ENCODE results near the gene INHBC.

The INHBC gene

DNA sequence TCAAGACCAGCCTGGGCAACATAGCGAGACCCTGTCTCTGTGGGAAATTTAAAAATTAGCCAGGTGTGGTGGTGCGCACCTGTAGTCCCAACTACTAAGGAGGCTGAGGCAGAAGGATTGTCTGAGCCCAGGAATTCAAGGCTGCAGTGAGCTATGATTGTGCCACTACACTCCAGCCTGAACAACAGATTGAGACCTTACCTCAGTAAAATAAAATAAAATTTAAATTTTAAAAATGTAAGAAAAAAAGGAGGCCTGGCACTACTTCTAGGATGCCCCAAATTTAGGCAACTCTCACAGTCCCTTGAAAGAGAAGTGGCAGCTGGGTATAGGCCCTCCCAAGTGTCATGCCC is 19.6 kb downstream of the INHBC start:
- H3K36me3 ChIP-seq (ENCODE audit: control insufficient read depth in 2 of 2, insufficient read depth in 1 of 2, low read length in 2 of 2): no peaks in the 10 kb centered on the region
- peaks cover 7% of the 10 kb centered on the region; the same call in 1 of the 2 replicates for H3K4me1 ChIP-seq (ENCODE audit: control insufficient read depth, insufficient read depth, low read length)
- TF ChIP-seq, protein P1, sequence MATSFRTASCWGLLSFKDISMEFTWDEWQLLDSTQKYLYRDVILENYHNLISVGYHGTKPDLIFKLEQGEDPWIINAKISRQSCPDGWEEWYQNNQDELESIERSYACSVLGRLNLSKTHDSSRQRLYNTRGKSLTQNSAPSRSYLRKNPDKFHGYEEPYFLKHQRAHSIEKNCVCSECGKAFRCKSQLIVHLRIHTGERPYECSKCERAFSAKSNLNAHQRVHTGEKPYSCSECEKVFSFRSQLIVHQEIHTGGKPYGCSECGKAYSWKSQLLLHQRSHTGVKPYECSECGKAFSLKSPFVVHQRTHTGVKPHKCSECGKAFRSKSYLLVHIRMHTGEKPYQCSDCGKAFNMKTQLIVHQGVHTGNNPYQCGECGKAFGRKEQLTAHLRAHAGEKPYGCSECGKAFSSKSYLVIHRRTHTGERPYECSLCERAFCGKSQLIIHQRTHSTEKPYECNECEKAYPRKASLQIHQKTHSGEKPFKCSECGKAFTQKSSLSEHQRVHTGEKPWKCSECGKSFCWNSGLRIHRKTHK (tag by site-specific recombination; IDR thresholded peaks at IDR 0.05): no peak
- TF ChIP-seq, protein P2, sequence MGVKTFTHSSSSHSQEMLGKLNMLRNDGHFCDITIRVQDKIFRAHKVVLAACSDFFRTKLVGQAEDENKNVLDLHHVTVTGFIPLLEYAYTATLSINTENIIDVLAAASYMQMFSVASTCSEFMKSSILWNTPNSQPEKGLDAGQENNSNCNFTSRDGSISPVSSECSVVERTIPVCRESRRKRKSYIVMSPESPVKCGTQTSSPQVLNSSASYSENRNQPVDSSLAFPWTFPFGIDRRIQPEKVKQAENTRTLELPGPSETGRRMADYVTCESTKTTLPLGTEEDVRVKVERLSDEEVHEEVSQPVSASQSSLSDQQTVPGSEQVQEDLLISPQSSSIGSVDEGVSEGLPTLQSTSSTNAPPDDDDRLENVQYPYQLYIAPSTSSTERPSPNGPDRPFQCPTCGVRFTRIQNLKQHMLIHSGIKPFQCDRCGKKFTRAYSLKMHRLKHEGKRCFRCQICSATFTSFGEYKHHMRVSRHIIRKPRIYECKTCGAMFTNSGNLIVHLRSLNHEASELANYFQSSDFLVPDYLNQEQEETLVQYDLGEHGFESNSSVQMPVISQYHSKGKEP (tag by site-specific recombination; IDR thresholded peaks at IDR 0.05): no peak
- TF ChIP-seq ZBTB21 (tag by site-specific recombination; IDR thresholded peaks at IDR 0.05) (no peak), ZNF202 (tag by site-specific recombination; IDR thresholded peaks at IDR 0.05; ENCODE audit: borderline replicate concordance) (no peak), ZBTB7A (tag by site-specific recombination; IDR thresholded peaks at IDR 0.05; ENCODE audit: low read depth) (no peak), ZNF350 (tag by site-specific recombination; IDR thresholded peaks at IDR 0.05) (no peak), ZNF544 (tag by site-specific recombination; IDR thresholded peaks at IDR 0.05) (no peak), HOXD13 (CRISPR knock-in tag; IDR thresholded peaks at IDR 0.05; ENCODE audit: borderline replicate concordance) (no peak), KLF8 (tag by site-specific recombination; IDR thresholded peaks at IDR 0.05) (no peak)
- TF ChIP-seq, protein P3, sequence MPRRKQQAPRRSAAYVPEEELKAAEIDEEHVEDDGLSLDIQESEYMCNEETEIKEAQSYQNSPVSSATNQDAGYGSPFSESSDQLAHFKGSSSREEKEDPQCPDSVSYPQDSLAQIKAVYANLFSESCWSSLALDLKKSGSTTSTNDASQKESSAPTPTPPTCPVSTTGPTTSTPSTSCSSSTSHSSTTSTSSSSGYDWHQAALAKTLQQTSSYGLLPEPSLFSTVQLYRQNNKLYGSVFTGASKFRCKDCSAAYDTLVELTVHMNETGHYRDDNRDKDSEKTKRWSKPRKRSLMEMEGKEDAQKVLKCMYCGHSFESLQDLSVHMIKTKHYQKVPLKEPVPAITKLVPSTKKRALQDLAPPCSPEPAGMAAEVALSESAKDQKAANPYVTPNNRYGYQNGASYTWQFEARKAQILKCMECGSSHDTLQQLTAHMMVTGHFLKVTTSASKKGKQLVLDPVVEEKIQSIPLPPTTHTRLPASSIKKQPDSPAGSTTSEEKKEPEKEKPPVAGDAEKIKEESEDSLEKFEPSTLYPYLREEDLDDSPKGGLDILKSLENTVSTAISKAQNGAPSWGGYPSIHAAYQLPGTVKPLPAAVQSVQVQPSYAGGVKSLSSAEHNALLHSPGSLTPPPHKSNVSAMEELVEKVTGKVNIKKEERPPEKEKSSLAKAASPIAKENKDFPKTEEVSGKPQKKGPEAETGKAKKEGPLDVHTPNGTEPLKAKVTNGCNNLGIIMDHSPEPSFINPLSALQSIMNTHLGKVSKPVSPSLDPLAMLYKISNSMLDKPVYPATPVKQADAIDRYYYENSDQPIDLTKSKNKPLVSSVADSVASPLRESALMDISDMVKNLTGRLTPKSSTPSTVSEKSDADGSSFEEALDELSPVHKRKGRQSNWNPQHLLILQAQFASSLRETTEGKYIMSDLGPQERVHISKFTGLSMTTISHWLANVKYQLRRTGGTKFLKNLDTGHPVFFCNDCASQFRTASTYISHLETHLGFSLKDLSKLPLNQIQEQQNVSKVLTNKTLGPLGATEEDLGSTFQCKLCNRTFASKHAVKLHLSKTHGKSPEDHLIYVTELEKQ (tag by site-specific recombination; IDR thresholded peaks at IDR 0.05; ENCODE audit: borderline replicate concordance): no peak
- H3K4me3 ChIP-seq (ENCODE audit: low read depth, low read length): no peak overlapping the region
- ChIA-PET CTCF (interaction anchor here (1.0 to 9.7 kb wide), 16 partner anchors 8 to 240 kb away, joined by 3 to 219 read pairs (median 19); partner anchors contain the start of genes INHBC, NXPH4 and STAC3), POLR2A (interaction anchor here (1.2 kb wide), 1 partner anchor 12 kb away, joined by 4 read pairs; no protein-coding TSS in a partner anchor)
- no peaks in the 10 kb centered on the region for H3K9me3 ChIP-seq (ENCODE audit: control insufficient read depth, insufficient read depth, low read depth, low read length)
- no peak overlapping the region; the same call in 1 of the 2 replicates for H3K27ac ChIP-seq (ENCODE audit: extremely low read depth, low read depth, low read length)

DNA sequence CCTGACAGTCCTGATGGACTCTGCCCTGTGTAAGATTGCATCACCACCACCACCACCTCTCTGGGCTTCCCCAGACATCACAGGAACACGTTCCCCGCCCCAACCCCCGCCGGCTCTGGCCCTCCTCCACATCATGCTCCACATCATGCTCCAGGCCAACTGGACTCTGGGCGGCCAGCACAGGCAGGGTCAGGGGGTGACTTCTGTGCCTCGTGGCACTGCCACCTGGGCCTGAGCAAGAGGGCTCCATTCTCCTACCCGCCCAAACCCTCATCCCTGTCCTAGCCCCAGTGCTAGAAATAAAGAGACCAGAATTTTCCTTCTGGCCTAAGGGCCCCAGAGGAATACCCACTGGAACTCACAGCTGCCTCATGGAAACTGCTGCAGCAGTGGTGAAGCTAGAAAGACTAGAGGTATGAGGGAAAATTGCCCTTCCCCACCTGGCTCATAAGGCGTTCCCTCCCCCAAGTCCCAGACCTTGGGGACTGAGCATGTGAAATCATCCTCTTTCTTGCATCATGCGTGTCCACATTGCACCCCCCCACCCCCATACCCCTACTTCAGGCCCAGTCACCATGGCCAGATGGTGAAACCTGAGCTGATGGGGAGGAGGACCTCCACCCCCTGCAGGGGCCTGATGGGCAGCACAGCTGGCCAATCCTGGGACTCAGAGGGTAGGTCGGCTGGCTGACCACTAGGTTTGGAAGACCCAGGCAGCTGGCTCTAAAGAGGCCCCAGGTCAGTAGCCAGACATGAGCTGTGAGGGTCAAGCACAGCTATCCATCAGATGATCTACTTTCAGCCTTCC is 20.2 kb downstream of the INHBC start, which contains the start of gene INHBE:
Gene INHBE (plus strand): TSS at position 742 of the 808 bp plus-strand sequence. CDS start 230 bp downstream, outside the sequence.
- CTCF ChIA-PET: interaction anchor here (0.6 to 9.7 kb wide), 32 partner anchors 7 to 305 kb away, joined by 3 to 219 read pairs (median 6); partner anchors contain the start of genes INHBC and NXPH4
- H3K4me1 ChIP-seq (ENCODE audit: control insufficient read depth, insufficient read depth, low read length): peaks cover 7% of the 10 kb centered on the region; the same call in 1 of the 2 replicates
- H3K4me3 ChIP-seq (ENCODE audit: low read depth, low read length): no peak within 1 kb of the TSS
- H3K27ac ChIP-seq (ENCODE audit: extremely low read depth, low read depth, low read length): peak within 1 kb of the TSS; percentile 74; the same call in 1 of the 2 replicates
- POLR2A ChIA-PET: interaction anchor here (0.6 to 1.4 kb wide), 8 partner anchors 12 to 225 kb away, joined by 3 to 10 read pairs (median 4); partner anchors contain the start of gene SHMT2
- no peaks in the 10 kb centered on the region for H3K36me3 ChIP-seq (ENCODE audit: control insufficient read depth in 2 of 2, insufficient read depth in 1 of 2, low read length in 2 of 2)
- H3K9me3 ChIP-seq (ENCODE audit: control insufficient read depth, insufficient read depth, low read depth, low read length): no peaks in the 10 kb centered on the region
- TF ChIP-seq TRIM28 (IDR thresholded peaks at IDR 0.05; ENCODE audit: borderline replicate concordance, low read length) (no peak), ZNF501 (tag by site-specific recombination; IDR thresholded peaks at IDR 0.05) (no peak), ZNF585B (tag by site-specific recombination; IDR thresholded peaks at IDR 0.05) (no peak), ZNF837 (tag by site-specific recombination; IDR thresholded peaks at IDR 0.05) (no peak), ZNF623 (tag by site-specific recombination; IDR thresholded peaks at IDR 0.05) (no peak)
- TF ChIP-seq, protein P1 (tag by site-specific recombination; IDR thresholded peaks at IDR 0.05): no peak
- TF ChIP-seq, protein P4, sequence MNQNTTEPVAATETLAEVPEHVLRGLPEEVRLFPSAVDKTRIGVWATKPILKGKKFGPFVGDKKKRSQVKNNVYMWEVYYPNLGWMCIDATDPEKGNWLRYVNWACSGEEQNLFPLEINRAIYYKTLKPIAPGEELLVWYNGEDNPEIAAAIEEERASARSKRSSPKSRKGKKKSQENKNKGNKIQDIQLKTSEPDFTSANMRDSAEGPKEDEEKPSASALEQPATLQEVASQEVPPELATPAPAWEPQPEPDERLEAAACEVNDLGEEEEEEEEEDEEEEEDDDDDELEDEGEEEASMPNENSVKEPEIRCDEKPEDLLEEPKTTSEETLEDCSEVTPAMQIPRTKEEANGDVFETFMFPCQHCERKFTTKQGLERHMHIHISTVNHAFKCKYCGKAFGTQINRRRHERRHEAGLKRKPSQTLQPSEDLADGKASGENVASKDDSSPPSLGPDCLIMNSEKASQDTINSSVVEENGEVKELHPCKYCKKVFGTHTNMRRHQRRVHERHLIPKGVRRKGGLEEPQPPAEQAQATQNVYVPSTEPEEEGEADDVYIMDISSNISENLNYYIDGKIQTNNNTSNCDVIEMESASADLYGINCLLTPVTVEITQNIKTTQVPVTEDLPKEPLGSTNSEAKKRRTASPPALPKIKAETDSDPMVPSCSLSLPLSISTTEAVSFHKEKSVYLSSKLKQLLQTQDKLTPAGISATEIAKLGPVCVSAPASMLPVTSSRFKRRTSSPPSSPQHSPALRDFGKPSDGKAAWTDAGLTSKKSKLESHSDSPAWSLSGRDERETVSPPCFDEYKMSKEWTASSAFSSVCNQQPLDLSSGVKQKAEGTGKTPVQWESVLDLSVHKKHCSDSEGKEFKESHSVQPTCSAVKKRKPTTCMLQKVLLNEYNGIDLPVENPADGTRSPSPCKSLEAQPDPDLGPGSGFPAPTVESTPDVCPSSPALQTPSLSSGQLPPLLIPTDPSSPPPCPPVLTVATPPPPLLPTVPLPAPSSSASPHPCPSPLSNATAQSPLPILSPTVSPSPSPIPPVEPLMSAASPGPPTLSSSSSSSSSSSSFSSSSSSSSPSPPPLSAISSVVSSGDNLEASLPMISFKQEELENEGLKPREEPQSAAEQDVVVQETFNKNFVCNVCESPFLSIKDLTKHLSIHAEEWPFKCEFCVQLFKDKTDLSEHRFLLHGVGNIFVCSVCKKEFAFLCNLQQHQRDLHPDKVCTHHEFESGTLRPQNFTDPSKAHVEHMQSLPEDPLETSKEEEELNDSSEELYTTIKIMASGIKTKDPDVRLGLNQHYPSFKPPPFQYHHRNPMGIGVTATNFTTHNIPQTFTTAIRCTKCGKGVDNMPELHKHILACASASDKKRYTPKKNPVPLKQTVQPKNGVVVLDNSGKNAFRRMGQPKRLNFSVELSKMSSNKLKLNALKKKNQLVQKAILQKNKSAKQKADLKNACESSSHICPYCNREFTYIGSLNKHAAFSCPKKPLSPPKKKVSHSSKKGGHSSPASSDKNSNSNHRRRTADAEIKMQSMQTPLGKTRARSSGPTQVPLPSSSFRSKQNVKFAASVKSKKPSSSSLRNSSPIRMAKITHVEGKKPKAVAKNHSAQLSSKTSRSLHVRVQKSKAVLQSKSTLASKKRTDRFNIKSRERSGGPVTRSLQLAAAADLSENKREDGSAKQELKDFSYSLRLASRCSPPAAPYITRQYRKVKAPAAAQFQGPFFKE (tag by site-specific recombination; IDR thresholded peaks at IDR 0.05; ENCODE audit: borderline replicate concordance): no peak
- TF ChIP-seq, protein P5, sequence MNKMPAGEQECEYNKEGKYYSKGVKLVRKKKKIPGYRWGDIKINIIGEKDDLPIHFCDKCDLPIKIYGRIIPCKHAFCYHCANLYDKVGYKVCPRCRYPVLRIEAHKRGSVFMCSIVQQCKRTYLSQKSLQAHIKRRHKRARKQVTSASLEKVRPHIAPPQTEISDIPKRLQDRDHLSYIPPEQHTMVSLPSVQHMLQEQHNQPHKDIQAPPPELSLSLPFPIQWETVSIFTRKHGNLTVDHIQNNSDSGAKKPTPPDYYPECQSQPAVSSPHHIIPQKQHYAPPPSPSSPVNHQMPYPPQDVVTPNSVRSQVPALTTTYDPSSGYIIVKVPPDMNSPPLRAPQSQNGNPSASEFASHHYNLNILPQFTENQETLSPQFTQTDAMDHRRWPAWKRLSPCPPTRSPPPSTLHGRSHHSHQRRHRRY (tag by site-specific recombination; IDR thresholded peaks at IDR 0.05): no peak; the same call in 1 of the 2 replicates
